Lower leg skin (tissue), 3 donors: ENCODE data around the gene GRAMD2A.

Source experiments
- CTCF ChIP-seq, 3 donors: fragments of 450-650 bp; IDR thresholded peaks; one replicate each; pipeline ENCODE4 v1.5.1; 2016; ENCODE audit warnings: antibody characterized with exemption in 3 of 3, mild to moderate bottlenecking in 3 of 3, moderate library complexity in 2 of 3
- POLR2A ChIP-seq, 2 donors: fragments of 450-650 bp; IDR thresholded peaks; one replicate each; pipeline ENCODE4 v1.6.1; 2016 to 2017; ENCODE audit warnings: antibody characterized with exemption in 2 of 2, mild to moderate bottlenecking in 1 of 2, moderate library complexity in 1 of 2

- TF ChIP-seq POLR2A (IDR thresholded peaks at IDR 0.05) (no peak), CTCF (IDR thresholded peaks at IDR 0.05) (no peak)
These were observed 61.2 kb downstream of the GRAMD2A start for GRCh38 chr15:72136170-72137051.
